ENCODE results near the gene CCT6B. TPM values are rescaled to one million over a fixed set of nuclear protein-coding genes. Genes with fewer than 3 reads are reported as not detected.

CCT6B gene, protein sequence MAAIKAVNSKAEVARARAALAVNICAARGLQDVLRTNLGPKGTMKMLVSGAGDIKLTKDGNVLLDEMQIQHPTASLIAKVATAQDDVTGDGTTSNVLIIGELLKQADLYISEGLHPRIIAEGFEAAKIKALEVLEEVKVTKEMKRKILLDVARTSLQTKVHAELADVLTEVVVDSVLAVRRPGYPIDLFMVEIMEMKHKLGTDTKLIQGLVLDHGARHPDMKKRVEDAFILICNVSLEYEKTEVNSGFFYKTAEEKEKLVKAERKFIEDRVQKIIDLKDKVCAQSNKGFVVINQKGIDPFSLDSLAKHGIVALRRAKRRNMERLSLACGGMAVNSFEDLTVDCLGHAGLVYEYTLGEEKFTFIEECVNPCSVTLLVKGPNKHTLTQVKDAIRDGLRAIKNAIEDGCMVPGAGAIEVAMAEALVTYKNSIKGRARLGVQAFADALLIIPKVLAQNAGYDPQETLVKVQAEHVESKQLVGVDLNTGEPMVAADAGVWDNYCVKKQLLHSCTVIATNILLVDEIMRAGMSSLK
- total RNA-seq = 1.7 and 2.4 TPM in 2 replicates

GRCh38 chr17:34961093-34961911 lies at the start of gene CCT6B, which contains the start of gene ZNF830:
CCT6B (minus strand) TSS chr17:34961460; CDS start chr17:34961393, 67 bp downstream.
ZNF830 (plus strand) TSS chr17:34961540; CDS start chr17:34961567, 27 bp downstream.
- Histone ChIP-seq H3K4me3 (ENCODE audit: low read depth, low read length) (peak within 1 kb of the TSS; percentile 86), H3K27me3 (ENCODE audit: control insufficient read depth, insufficient read depth, low read length) (no peaks in the 10 kb centered on the region), H3K36me3 (ENCODE audit: control insufficient read depth, insufficient read depth, low read length) (no peaks in the 10 kb centered on the region)
- peak; percentile 81 for DNase-seq (ENCODE audit: low read depth)
- no peak for TF ChIP-seq CTCF (IDR thresholded peaks at IDR 0.05; ENCODE audit: insufficient read depth, low read length, poor library complexity, severe bottlenecking)

- no peak for DNase-seq (ENCODE audit: low read depth)
- no peaks in the 10 kb centered on the region for H3K36me3 ChIP-seq (ENCODE audit: control insufficient read depth, insufficient read depth, low read length)
- no peaks in the 10 kb centered on the region for H3K27me3 ChIP-seq (ENCODE audit: control insufficient read depth, insufficient read depth, low read length)
- H3K4me3 ChIP-seq (ENCODE audit: low read depth, low read length) = no peak overlapping the region
- TF ChIP-seq CTCF (IDR thresholded peaks at IDR 0.05; ENCODE audit: insufficient read depth, low read length, poor library complexity, severe bottlenecking) = no peak
These were observed 48.8 kb upstream of the CCT6B start for GRCh38 chr17:35010093-35010492.

DNA sequence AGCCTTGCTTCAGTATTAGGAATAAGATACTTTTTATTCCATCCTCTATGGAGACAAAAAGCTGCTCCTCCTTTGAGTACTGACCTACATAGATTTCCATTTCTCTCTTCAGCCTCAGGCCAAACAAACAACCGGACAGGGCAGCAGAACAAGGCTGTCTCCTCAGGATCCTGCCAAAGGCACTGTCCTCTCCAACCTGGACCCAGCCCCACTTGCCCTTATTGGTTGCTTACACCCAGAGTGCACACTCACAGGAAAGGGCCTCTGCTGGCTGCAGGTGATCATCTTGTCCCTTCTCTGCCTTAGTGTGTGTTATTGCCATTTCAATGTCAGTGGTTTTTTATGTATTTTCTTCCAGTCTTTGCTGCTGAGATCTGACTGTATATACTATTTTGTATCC lies 45.7 kb upstream of the CCT6B start:
- Histone ChIP-seq H3K27me3 (ENCODE audit: control insufficient read depth, insufficient read depth, low read length) (no peaks in the 10 kb centered on the region), H3K4me3 (ENCODE audit: low read depth, low read length) (no peak overlapping the region), H3K36me3 (ENCODE audit: control insufficient read depth, insufficient read depth, low read length) (no peaks in the 10 kb centered on the region)
- TF ChIP-seq CTCF (IDR thresholded peaks at IDR 0.05; ENCODE audit: insufficient read depth, low read length, poor library complexity, severe bottlenecking) = no peak
- DNase-seq (ENCODE audit: low read depth) = no peak

GRCh38 chr17:35006345-35006744 lies 45.1 kb upstream of the CCT6B start:
- Histone ChIP-seq H3K36me3 (ENCODE audit: control insufficient read depth, insufficient read depth, low read length) (peaks cover under 1% of the 10 kb centered on the region), H3K4me3 (ENCODE audit: low read depth, low read length) (no peak overlapping the region), H3K27me3 (ENCODE audit: control insufficient read depth, insufficient read depth, low read length) (no peaks in the 10 kb centered on the region)
- DNase-seq (ENCODE audit: low read depth) = no peak
- no peak for TF ChIP-seq CTCF (IDR thresholded peaks at IDR 0.05; ENCODE audit: insufficient read depth, low read length, poor library complexity, severe bottlenecking)

DNA sequence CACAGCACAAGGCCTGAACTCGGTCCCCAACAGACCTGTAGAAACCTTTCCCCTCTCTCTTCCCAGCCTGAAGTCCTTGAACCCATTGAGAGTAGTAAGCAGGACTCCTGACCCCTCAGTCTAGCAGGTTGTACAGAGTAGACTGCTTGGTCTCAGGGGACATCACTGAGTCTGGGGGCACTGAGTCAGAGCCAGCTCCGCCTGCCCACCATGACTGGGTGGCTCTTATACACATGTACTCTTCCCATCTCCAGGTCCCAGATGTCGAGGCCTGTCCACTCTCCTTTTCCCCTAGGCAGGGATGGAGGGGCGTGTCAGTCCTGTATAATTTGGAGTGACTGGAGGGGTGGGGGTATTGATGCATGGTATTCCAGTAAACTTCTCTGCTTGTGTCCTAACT lies 42.5 kb upstream of the CCT6B start:
- no peak overlapping the region for H3K4me3 ChIP-seq (ENCODE audit: low read depth, low read length)
- DNase-seq (ENCODE audit: low read depth) = no peak
- no peaks in the 10 kb centered on the region for H3K27me3 ChIP-seq (ENCODE audit: control insufficient read depth, insufficient read depth, low read length)
- no peak for TF ChIP-seq CTCF (IDR thresholded peaks at IDR 0.05; ENCODE audit: insufficient read depth, low read length, poor library complexity, severe bottlenecking)
- peaks cover 2% of the 10 kb centered on the region for H3K36me3 ChIP-seq (ENCODE audit: control insufficient read depth, insufficient read depth, low read length)
